HG02840 (cell line): ENCODE data around the gene UBTD1.

Source experiments
- ATAC-seq: cut with Tn5 transposase; IDR thresholded peaks from one replicate; pipeline ENCODE4 v1.9.1; 2021; ENCODE audit warnings: mild to moderate bottlenecking, moderate library complexity, moderate number of reproducible peaks; ENCODE audit not compliant: unreplicated experiment, low FRiP score

Gene UBTD1

DNA sequence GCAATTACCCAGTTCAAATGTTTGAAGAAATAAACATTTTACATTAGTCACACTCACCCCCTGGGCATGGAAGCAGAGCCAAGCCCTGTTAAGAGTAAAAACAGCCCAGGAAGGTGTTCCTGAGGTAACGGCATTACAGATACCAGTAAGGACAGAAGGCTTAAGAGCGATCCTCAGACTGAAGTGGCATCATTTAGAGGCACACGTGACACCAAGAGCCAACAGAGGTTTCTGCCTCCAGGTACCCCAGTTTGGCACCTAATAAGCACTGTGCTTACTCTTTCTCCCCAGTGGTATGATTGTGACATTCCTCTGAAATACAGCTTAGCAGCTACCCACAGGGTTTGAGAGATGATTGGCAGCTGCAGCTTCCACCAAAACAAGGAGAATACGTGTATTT lies 17.7 kb upstream of the UBTD1 start:
- ATAC-seq: no peak

DNA sequence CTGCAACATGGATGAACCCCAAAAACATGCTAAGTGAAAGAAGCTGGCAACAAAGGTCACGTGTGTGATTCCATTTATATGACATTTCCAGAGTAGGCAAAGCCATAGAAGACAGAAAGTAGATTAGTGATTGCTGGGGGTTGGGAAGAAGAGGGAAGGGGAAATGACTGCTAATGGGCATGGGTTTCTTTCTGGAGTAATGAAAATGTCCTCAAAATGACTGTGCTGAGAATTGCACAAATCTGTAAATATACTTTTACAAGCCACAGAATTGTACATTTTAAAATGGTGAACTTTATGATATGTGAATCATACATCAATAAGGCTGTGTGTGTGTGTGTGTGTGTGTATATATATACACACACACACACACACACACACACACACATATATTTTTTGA lies 16.3 kb upstream of the UBTD1 start:
- no peak for ATAC-seq

DNA sequence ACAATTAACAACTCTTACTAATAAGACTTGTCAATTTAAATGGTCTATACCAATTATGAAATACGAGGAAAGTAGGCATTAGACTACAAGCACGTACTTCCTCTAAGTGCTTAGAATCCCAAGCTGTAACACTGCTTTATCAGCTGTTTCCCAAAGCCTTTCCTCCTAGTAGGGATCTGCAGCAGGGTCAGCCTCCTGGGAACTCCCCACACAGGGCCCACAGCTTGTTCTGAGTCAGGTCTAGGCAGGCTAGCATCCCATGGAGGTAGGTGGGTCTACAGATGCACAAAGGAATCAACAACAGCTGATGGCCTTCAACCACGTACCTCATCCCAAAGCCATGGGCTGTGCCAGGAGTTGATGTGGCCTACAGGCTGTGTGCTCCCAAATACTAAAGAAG lies 15.2 kb upstream of the UBTD1 start:
- ATAC-seq: no peak

DNA sequence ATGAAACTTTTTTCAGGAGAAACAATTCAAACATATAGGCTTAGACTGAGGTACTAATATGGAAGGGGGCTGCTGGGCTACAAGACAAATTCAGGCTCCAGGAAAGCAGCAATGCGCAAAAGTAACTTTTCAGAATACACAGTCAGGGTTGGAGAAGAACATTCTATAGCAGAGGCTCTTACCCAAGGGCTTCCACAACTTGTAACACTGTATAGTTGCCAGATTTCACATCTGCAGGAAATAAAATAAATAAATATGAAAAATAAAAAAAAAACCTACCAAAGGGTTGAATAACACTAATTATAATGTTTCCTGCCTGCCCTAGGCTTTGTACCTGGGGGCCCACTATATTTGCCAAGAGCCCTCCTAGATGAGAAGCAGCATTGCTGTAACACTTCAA lies 14.8 kb upstream of the UBTD1 start:
- no peak for ATAC-seq

DNA sequence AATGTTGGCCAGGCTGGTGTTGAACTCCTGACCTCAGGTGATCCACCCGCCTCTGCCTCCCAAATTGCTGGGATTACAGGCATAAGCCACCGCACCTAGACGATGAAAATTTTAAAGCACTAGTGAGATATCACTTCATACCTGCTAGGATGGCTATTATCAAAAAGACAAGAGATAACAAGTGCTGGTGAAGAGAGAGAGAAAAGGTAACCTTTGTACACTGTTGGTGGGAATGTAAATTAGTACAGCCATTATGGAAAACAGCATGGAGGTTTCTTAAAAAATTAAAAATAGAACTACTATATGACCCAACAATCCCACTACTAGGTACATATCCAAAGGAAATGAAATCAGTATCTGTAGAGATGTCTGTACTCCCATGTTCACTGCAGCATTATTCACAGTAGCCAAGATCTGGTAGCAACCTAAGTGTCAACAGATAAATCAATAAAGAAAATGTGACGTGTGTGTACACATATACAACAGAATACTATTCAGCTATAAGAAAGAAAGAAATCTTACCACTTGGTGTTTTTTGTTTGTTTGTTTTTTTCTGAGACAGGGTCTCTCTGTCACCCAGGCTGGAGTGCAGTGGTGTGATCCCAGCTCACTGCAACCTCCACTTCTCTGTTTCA lies 13.0 kb upstream of the UBTD1 start:
- ATAC-seq: no peak

DNA sequence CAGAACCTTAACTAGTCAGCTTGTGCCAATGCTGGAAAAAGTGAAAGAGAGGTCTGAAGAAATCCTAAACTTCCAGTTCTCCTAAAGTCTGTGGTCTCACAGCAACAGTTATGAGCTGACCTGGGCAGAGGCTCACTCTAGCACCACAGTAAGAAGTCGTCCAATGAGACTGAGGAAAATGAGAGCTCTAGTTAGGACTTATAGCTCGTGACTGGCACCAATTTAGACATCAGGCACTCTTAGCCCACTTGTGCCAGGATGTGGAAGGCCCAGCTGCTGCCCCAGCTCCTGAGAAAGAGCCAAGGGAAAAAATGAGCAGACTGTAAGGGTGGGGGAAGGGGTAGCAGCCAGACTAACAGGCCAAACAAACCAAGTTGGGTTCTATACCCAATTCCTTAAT lies 8.1 kb upstream of the UBTD1 start:
- ATAC-seq: no peak

DNA sequence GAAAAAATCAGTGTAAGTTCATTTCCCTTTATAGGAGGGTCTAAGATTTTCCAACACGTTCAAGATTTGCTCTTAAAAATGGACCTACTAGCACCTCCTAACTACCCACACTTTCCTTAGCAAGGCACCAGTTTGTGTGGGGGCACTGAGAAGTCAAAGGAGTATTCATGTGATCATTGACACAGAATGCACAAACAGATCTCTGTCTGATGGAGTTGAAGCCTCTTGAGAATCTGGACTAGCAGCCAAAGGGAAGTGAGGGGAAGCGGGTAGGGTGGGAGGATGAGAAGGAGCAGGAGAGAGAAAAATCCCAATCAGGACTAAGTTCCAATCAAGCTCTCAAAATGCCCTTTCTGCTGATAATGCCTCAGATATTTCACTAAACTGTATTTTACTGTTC lies 4.6 kb upstream of the UBTD1 start:
- no peak for ATAC-seq

DNA sequence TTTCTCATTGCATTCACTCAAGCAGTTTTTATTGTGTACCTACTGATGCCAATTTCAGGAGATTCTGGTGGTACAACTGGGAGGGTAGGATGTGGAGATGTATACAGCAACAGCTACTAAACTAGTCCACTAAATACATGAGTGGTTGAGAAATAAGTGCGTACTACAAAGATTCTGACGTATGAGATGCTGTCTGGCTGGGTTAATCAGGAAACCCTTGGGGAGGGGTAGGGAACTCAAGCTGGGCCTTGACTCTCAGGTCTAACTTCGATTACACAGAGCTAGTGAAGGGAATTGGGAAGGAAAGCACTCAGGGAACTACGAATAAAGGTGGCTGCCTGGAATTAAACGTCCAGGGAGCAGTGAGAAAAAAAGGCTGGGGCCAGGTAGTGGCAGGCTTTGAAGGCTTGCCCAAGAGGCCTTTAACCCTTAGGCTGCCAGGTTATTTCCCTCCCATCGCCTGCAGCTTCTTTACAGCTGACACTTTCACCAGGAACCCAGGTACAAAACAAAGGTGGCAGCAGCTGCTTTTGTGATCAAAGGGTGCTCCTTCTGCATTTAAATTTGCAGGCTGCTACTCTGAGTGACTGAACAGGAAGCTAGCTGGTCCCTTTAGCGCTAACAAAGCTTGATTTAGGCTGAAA lies 3.7 kb upstream of the UBTD1 start:
- no peak for ATAC-seq

DNA sequence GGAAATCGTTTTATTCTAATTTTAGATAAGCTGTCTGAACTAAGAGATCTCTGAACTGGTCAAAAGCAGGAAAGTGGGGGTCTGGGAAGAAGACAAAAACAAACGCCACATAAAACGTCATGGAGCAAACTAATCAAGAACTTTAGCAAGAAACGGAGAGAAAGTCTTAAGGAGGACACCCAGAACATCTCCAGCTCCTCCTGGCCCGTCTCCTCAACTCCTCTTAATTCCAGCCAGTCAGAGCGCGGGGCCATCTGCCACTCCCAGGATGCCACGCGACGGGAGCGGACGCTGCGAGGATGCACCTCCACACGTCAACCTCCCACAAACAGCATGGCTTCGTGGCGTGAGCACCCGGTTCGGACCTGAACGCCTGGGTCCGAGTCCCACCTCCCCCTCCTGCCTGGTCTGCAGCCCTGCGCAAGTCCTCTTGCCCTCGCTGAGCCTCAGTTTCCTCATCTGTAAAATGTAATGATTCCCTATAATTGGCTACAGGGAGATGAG lies 1.1 kb upstream of the UBTD1 start:
- no peak for ATAC-seq

DNA sequence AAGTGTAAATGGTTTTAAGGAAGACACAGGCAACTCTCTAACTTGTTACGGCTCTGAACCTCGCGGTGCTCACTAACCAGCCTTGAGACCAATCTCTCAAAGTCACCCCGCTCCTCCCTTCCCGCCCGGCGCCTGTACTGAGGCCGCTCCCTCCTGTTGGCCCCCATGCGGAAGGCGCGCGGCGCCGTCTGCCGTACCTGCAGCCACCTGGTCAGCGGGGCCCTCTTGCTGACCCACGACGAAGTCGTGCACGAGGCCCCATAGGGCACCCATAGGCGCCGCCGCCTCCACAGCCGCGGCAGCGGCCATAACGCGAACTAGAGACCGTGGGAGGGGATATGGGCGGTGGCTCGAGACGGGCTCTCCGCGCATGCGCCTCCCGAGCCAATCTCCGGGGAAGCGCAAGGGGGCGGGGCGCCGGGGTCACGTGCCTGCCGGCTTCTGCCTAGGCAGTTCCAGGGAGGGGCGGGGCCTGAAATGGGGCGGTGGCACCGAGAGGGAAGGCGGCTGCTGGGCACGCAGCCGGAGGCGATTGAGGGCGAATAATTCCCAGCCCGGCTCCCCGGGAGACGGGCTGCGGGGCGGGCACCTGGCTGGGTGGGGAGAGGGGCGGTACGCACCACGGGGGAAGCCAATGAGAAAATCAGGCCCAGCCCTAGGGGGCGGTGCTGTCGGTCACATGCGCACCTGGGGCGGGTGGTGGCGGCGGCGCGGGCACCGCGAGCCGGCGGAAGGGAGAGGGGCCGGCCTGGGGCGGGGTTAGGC lies 466 bp upstream of the UBTD1 start, which contains the start of gene MMS19:
Gene MMS19 (minus strand): TSS at position 347 of the 765 bp plus-strand sequence. CDS start 38 bp downstream, at position 309.
- ATAC-seq: peak; percentile 89

DNA sequence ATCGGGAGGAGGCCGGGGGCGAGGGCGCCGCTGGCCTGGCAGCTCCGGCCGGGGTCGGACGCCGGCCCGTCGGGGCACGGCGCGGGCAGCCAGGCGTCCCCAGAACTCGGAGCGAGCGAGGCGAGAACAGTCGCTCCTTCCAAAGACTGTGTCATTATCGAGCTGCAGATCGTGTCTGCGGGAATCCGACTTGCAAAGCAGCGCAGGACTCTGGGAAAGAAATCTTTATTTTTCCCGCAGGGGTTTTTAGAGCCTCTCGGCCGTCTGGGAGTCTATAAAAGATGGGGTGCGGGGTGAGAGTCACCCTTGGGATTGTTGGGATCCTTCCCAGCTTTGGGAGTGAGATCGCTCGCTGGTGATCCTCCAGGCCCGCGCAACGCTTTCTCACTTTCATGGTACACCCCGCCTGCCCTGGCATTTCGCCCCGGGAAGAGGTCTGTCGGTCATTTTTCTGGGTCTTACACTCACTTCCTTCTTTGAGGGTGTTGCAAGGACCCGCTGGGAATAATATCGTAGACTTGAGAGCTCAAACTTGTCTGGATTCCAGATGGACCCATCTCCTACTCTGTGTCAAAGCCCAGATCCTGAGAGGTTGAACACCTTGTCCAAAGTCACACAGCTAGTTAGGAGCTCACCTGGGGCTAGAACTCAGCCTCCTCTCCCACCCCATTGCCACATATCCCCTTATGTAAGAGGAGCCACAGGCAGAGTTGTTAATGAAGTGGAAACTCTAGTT lies 1.0 kb downstream of the UBTD1 start:
- no peak for ATAC-seq

DNA sequence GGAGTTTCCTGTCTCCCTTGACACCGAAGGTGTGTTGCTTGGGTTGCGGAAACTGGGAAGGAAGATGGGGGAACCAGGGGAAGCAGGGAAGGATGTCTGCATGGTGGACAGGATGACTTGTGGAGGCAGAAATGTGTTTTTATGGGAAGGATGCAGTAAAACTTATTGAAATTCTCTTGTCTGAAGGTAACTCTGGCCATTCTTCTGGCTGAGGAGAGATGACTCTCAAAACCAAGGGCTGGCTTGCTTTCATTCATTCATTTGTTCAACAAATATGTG lies 1.5 kb downstream of the UBTD1 start:
- ATAC-seq: no peak

DNA sequence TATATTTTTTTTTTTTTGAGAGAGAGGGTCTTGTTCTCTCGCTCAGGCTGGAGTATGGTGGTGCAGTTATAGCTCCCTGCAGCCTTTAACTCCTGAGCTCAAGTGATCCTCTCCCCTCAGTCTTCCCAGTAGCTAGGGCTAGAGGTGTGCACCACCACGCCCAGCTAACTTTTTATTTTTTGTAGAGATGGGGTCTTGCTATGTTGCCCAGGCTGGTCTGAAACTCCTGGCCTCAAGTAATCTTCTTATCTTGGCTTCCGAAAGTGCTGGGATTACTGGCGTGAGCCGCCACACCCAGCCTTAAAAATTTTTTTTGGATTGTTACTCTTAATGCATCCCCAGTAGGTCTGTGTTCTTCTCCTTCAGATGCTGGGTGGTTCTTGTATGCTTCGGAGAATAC lies 4.2 kb downstream of the UBTD1 start:
- ATAC-seq: no peak

DNA sequence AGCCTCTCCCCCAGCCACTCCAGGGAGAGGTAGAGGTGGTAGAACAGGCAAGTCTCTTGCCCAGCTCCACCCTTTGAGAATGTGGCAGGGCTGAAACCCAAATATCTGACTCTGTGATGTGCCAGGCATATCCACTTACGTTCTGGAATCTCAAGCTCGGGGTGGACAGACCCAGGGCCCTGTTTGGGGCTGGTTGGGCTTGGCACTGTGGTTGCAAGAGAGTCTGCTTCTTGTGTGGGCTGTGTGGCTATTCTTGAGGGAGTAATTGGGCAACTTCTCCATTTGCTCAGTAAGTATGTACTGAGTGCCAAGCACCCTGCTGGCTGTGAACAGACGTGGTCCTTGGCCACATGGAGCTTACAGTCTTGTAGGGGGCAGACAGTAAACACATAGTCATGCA lies 4.7 kb downstream of the UBTD1 start:
- no peak for ATAC-seq

DNA sequence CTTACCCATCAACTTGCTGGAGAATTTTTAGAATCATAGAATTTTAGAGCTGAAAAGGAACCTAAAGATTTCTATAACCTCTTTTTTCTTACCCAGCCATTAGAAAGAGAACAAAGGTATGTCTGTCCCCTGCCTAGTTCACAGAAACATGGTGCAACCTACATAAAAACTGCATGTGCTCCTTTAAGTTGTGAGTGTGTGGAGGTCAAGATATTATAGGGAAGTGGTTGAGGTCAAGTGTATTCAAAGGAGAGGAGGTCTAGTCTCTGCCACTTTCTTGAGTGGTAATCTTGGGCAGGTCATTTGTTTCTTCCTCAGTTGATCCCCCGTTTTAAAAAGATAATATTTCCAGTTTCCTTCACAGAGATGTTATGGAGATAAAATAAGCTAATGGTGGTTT lies 6.4 kb downstream of the UBTD1 start:
- ATAC-seq: no peak

DNA sequence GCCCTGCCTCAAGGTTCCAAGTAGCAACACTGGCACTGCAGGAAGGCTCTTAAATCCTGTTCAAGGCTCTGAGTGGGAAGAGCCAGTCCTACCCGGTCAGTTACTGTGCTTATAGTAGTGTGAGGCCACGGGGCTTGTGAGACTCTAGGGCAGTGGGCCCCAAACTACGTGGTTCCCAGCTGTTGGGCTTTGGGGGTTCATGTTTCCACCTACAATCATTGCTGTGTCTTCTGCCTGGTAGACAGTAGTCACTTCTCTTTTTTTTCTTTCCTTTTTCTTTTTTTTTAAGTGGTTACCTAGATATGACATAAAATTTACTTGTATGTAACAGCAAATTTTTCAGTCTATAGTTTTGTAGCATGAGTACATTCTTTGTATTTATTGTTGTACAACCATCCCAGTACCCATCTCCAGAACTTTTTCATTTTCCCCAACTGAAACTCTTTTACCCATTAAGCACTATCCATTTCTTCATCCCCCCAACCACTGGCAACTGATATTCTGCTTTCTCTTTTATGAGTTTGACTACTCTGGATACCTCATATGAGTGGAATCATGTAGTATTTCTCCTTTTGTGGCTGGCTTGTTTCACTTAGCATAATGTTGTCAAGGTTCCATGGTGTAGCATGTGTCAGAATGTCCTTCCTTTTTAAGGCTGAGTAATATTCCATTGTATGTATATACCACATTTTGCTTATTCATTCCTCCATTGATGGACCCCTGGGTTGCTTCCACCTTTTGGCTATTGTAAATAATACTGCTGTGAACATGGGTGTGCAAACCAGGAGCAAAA lies 7.7 kb downstream of the UBTD1 start:
- ATAC-seq: no peak

DNA sequence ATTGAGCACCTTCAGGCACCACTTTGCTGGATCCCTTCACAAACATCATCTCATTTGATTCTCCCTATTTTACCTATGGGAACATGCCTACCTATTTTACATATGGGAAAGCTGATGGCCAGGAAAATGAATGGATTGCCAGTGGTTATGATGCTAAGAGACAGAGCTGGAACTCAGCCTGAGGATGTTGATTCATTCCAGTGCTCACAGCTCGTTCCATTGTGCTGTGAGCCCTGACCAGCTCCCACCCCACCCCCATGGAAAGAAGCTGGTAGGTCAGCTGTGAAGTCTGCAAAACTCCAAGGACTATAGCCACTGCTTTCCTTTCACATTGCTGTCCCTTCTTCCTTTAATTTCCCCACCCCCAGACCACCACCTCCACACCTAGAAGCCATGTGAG lies 9.6 kb downstream of the UBTD1 start:
- ATAC-seq: no peak

DNA sequence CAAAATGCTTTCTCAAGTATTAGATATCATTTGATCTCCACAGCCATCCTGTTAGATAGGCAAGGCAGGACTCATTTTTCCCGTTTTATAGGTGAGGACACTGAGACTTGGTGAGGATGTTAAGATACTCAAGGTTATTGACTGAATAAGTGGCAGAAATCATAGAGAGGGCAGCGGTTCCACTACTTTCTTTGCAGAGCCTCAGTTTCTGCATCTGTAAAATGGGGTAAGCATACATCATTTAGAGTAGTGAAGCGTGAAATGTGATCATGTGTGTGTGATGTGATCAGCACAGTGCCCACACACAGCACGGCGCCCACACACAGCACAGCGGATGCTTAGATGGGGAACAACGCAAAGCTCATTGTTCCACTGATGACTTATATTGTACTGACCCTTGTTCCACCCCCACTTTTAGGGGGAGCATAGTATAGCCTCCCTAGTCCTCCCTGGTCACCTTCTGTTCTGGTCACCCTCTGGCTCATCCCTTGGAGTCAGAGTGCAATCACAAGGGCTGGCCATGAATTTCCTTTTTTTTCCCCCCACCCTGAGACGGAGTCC lies 10.5 kb downstream of the UBTD1 start:
- no peak for ATAC-seq

DNA sequence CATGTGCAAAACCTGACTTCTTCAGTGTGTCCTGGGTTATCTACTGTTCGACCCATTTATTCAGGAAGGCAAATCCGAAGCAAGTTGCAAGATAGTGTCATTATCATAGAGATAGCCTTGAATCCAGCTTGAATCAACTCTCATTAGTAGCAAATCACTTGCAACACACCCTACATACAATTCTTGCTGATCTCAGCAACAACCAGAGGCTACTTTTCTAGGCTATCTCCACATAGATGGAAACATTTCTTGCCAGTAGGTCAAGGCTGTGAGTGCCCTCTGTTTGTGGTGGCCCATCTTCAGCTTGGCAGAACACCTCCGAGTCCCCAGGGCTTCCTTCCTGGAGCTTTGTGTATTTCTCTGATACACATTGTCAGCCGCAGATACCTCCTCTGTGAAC lies 12.0 kb downstream of the UBTD1 start:
- no peak for ATAC-seq
